ENCODE measurements around the gene OGDHL. TPM values are rescaled to one million over a fixed set of nuclear protein-coding genes. Genes with fewer than 3 reads are reported as not detected.

Gene OGDHL
- total RNA-seq, 4 donors from 2014 or later: not detected

DNA sequence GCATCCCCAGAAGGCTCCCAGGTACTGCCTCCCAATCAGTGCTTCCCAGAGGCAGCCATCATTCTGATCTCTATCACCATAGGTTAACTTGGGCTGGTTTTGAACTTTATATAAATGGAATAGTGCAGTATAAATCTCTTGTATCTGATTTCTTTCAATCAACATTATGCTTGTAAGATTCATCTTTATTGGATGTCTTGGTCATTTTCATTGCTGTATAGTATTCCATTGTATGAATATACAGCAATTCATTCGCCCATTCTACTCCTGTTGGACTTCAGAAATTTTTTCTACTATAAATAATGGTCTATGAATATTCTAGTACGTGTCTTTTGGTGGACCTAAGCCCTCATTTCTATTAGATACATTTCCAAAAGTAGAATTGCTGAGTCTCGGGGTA lies 16.1 kb upstream of the OGDHL start:
- TF ChIP-seq, protein P1, sequence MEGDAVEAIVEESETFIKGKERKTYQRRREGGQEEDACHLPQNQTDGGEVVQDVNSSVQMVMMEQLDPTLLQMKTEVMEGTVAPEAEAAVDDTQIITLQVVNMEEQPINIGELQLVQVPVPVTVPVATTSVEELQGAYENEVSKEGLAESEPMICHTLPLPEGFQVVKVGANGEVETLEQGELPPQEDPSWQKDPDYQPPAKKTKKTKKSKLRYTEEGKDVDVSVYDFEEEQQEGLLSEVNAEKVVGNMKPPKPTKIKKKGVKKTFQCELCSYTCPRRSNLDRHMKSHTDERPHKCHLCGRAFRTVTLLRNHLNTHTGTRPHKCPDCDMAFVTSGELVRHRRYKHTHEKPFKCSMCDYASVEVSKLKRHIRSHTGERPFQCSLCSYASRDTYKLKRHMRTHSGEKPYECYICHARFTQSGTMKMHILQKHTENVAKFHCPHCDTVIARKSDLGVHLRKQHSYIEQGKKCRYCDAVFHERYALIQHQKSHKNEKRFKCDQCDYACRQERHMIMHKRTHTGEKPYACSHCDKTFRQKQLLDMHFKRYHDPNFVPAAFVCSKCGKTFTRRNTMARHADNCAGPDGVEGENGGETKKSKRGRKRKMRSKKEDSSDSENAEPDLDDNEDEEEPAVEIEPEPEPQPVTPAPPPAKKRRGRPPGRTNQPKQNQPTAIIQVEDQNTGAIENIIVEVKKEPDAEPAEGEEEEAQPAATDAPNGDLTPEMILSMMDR (IDR thresholded peaks at IDR 0.05; ENCODE audit: low read depth): no peak

DNA sequence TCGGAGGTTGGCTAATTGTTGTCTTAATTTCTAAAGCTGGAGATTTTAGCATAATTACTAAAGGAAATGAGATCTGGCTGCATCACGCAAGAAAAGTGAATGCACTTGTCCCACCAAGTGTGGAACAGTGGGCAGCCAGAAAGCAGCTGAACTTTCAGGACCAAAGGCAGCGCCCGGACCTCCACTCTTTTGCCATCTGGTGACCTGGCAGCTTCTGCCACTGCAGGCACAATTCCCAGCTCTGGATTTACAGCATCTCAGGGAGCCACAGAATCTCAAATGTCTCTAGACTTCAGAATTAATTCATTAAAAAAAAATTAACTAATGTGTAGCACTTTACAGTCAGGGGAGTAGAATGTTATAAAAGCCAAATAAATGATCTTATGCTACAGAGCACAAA lies 14.7 kb upstream of the OGDHL start:
- TF ChIP-seq, protein P1 (IDR thresholded peaks at IDR 0.05; ENCODE audit: low read depth): no peak

DNA sequence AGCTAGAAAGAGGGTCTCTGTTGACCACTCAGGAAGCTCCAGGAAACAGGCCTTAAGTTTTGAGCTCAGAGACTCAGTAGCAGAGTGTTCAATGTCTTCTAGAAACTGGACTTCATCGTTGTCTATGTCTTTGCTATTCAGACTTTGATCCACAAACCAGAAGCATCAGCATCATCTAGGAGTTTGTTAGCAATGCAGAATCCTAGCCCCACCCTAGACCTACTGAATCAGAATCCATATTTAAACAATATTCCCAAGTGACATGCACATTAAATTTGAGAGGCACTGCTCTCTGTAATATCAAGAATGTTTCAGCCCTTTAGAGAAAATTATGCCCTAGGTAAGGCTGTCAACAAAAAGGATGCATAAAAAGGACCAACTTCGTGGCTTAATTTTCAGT lies 12.9 kb upstream of the OGDHL start:
- TF ChIP-seq, protein P1 (IDR thresholded peaks at IDR 0.05; ENCODE audit: low read depth): no peak

DNA sequence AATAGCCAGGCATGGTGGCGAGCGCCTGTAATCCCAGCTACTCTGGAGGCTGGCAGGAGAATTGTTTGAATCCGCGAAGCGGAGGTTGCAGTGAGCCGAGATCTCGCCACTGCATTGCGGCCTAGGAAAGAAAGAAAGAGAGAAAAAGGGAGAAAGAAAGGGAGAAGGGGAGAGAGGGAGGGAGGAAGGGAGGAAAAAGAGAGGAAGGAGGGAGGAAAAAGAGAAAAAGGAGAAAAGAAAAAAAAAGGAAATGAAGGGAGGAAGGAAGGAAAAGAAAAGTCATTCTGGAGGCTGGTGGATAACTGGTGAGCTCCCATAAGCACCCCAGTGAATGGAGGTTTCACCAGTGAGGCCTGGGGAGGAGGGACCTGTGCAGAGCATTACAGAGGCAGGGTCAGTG lies 7.6 kb upstream of the OGDHL start:
- TF ChIP-seq, protein P1 (IDR thresholded peaks at IDR 0.05; ENCODE audit: low read depth): no peak

DNA sequence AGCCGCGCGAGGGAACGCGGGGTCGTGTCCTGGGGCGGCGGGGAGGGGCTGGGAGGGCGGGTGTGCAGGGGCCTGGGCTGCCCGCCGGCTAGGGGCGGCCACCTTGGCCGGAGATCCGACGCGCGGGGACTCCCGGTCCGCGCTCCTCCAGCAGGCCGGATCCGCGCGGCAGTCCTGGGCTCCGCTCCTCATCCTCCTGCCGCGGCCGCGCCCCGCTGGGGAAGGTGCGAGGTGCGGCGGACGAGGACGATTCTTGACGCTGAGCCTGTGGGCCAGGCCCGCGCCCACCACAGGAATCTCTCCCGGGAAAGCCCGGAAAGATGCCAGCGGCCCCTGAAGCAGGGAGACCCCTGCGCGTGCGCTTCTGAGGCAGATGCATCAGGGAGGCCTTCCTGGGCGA lies 6.6 kb upstream of the OGDHL start:
- TF ChIP-seq, protein P1 (IDR thresholded peaks at IDR 0.05; ENCODE audit: low read depth): no peak

DNA sequence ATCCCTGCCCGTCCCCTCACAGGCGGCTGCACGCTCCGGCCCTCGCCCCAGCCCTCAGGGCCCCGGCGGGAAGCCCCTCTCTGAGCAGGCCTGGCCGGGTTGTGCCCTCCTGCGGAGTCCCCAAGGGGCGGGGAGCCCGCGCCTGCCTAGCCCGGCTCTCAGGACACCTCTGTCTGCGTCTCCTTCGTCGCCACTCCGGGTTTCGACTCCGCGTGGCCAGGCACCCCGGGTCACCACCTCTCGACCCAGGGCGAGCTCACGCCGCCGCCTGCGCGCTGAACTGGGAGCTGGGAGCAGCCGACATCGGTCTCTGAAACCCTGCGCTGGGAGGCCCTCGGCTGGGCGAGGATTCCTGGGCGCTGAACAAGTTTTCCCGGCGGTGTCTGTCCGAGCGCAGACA lies 6.2 kb upstream of the OGDHL start:
- TF ChIP-seq, protein P1 (IDR thresholded peaks at IDR 0.05; ENCODE audit: low read depth): no peak

DNA sequence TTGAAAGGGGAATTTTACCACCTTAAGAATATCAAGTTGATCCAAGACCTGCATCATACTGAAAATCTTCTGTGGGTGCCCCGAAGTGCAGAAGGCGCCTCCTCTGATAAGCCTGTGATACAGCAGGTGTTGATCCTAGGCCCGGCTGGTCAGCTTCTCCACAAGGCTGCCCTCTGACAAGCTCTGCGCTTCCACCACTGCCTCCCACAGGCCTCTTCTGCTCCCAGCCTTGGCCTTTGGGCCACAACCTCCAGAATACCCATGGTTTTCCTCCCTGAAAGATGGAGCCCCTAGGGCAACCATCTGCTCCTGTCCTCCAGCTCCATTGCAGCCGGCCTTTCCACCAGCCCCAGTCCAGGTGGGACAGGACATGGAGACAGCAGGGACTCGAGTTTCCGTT lies 5.6 kb upstream of the OGDHL start:
- TF ChIP-seq, protein P1 (IDR thresholded peaks at IDR 0.05; ENCODE audit: low read depth): no peak
